HEK293 (cell line): ENCODE measurements around the gene MIGA1.

Experiments
- CTCF ChIA-PET: fragments of 350-600 bp; formaldehyde crosslinking; extraction: SDS; loops from one replicate; lab custom pipeline; 2021; ENCODE audit warnings: antibody characterized with exemption; lab: Yijun Ruan, JAX
- POLR2A ChIA-PET: fragments of 300-600 bp; formaldehyde crosslinking; extraction: SDS; loops from one replicate; lab custom pipeline; 2020; ENCODE audit warnings: antibody characterized with exemption, inconsistent platforms; lab: Yijun Ruan, JAX
- H3K27ac ChIP-seq: fragments of 200-500 bp; sonication (Bioruptor generic); 2 replicates; pipeline ENCODE4 v1.5.1; 2014; ENCODE audit warnings: low read depth, low read length, control low read depth, inconsistent platforms; ENCODE audit errors: extremely low read depth
- H3K36me3 ChIP-seq, 2 experiments: fragments of 200-500 bp in 1 of 2; sonication (Bioruptor generic) in 1 of 2; 1 replicate in 1 of 2; 2 replicates in 1 of 2; pipeline ENCODE4 v1.5.1; 2014 to 2017; ENCODE audit warnings: inconsistent platforms in 2 of 2, low read length in 2 of 2; ENCODE audit not compliant: control insufficient read depth in 2 of 2, insufficient read depth in 1 of 2
- H3K4me1 ChIP-seq: fragments of 200-500 bp; sonication (Bioruptor generic); 2 replicates; pipeline ENCODE4 v1.5.1; 2014; ENCODE audit warnings: mild to moderate bottlenecking, low read length, inconsistent platforms; ENCODE audit not compliant: control insufficient read depth, insufficient read depth
- H3K4me3 ChIP-seq: 2 replicates; pipeline ENCODE4 v1.5.1; 2011; ENCODE audit warnings: low read depth, mild to moderate bottlenecking, control low read depth, low read length, moderate library complexity
- H3K9me3 ChIP-seq: fragments of 200-500 bp; sonication (Bioruptor generic); 2 replicates; pipeline ENCODE4 v1.5.1; 2014; ENCODE audit warnings: low read depth, low read length, inconsistent platforms; ENCODE audit not compliant: control insufficient read depth, insufficient read depth
- FEZF1 ChIP-seq: fragments of 450-650 bp; formaldehyde crosslinking; IDR thresholded peaks from 2 replicates; pipeline ENCODE4 v1.5.1; 2016; ENCODE audit warnings: missing biosample characterization, missing genetic modification characterization
- HOXA7 ChIP-seq: sonication (generic); formaldehyde crosslinking; IDR thresholded peaks from 2 replicates; pipeline ENCODE4 v1.8.1; 2022; ENCODE audit warnings: missing genetic modification reagents, borderline replicate concordance
- IKZF3 ChIP-seq: fragments of 450-650 bp; IDR thresholded peaks from 2 replicates; pipeline ENCODE4 v1.5.0; 2018; ENCODE audit warnings: missing biosample characterization, mild to moderate bottlenecking, missing genetic modification characterization, moderate library complexity
- PRDM1 ChIP-seq: fragments of 450-650 bp; formaldehyde crosslinking; IDR thresholded peaks from 2 replicates; pipeline ENCODE4; 2016; ENCODE audit warnings: missing biosample characterization, missing genetic modification characterization
- REPIN1 ChIP-seq: fragments of 450-650 bp; formaldehyde crosslinking; IDR thresholded peaks from 2 replicates; pipeline ENCODE4 v1.5.1; 2017; ENCODE audit warnings: missing biosample characterization, missing genetic modification characterization, low read depth
- SALL2 ChIP-seq: fragments of 450-650 bp; formaldehyde crosslinking; IDR thresholded peaks from 2 replicates; pipeline ENCODE4 v1.5.0; 2017; ENCODE audit warnings: missing biosample characterization, mild to moderate bottlenecking, missing genetic modification characterization, borderline replicate concordance
- SCRT2 ChIP-seq: fragments of 450-650 bp; formaldehyde crosslinking; IDR thresholded peaks from 2 replicates; pipeline ENCODE4 v1.5.1; 2016; ENCODE audit warnings: missing biosample characterization, missing genetic modification characterization
- SP7 ChIP-seq: fragments of 450-650 bp; formaldehyde crosslinking; IDR thresholded peaks from 2 replicates; pipeline ENCODE4 v1.5.1; 2016; ENCODE audit warnings: missing biosample characterization, missing genetic modification characterization
- TRIM28 ChIP-seq: IDR thresholded peaks from 2 replicates; pipeline ENCODE4 v1.6.1; 2011; ENCODE audit warnings: low read length, control low read depth, borderline replicate concordance
- ZNF114 ChIP-seq: fragments of 450-650 bp; formaldehyde crosslinking; IDR thresholded peaks from 2 replicates; pipeline ENCODE4 v1.5.0; 2017; ENCODE audit warnings: missing biosample characterization, missing genetic modification characterization
- ZNF214 ChIP-seq: fragments of 450-650 bp; formaldehyde crosslinking; IDR thresholded peaks from 2 replicates; pipeline ENCODE4 v1.5.1; 2017; ENCODE audit warnings: missing biosample characterization, mild to moderate bottlenecking, missing genetic modification characterization, borderline replicate concordance
- ZNF248 ChIP-seq: fragments of 450-650 bp; formaldehyde crosslinking; IDR thresholded peaks from 2 replicates; pipeline ENCODE4 v1.5.1; 2017; ENCODE audit warnings: missing biosample characterization, missing genetic modification characterization
- ZNF292 ChIP-seq: fragments of 450-650 bp; formaldehyde crosslinking; IDR thresholded peaks from 2 replicates; pipeline ENCODE4 v1.5.1; 2016; ENCODE audit warnings: low read depth, missing biosample characterization, missing genetic modification characterization, borderline replicate concordance
- ZNF366 ChIP-seq: fragments of 450-650 bp; formaldehyde crosslinking; conservative IDR thresholded peaks from 2 replicates; pipeline ENCODE4 v1.5.1; 2016; ENCODE audit warnings: missing biosample characterization, missing genetic modification characterization
- ZNF394 ChIP-seq: fragments of 450-650 bp; formaldehyde crosslinking; IDR thresholded peaks from 2 replicates; pipeline ENCODE4 v1.5.1; 2016; ENCODE audit warnings: missing biosample characterization, missing genetic modification characterization, mild to moderate bottlenecking, moderate library complexity, borderline replicate concordance
- ZNF548 ChIP-seq: fragments of 450-650 bp; formaldehyde crosslinking; IDR thresholded peaks from 2 replicates; pipeline ENCODE4 v1.5.1; 2016; ENCODE audit warnings: missing biosample characterization, missing genetic modification characterization
- ZNF596 ChIP-seq: fragments of 450-650 bp; IDR thresholded peaks from 2 replicates; pipeline ENCODE4 v1.5.0; 2018; ENCODE audit warnings: missing biosample characterization, mild to moderate bottlenecking, missing genetic modification characterization, moderate library complexity
- ZNF776 ChIP-seq: fragments of 450-650 bp; formaldehyde crosslinking; IDR thresholded peaks from 2 replicates; pipeline ENCODE4 v1.5.0; 2017; ENCODE audit warnings: missing biosample characterization, missing genetic modification characterization, borderline replicate concordance
- ZNF791 ChIP-seq: fragments of 450-650 bp; formaldehyde crosslinking; IDR thresholded peaks from 2 replicates; pipeline ENCODE4 v1.5.1; 2016; ENCODE audit warnings: missing biosample characterization, missing genetic modification characterization
- TF ChIP-seq, protein P1 (sequence below): fragments of 450-650 bp; formaldehyde crosslinking; IDR thresholded peaks from 2 replicates; pipeline ENCODE4 v1.5.1; 2016; ENCODE audit warnings: missing biosample characterization, missing genetic modification characterization
- TF ChIP-seq, protein P2 (sequence below): fragments of 450-650 bp; formaldehyde crosslinking; IDR thresholded peaks from 2 replicates; pipeline ENCODE4 v1.5.1; 2017; ENCODE audit warnings: missing biosample characterization, missing genetic modification characterization
- TF ChIP-seq, protein P3 (sequence below): fragments of 450-650 bp; formaldehyde crosslinking; conservative IDR thresholded peaks from 2 replicates; pipeline ENCODE4 v1.5.1; 2016; ENCODE audit warnings: low read depth, missing biosample characterization, missing genetic modification characterization
- TF ChIP-seq, protein P4 (sequence below): fragments of 450-650 bp; formaldehyde crosslinking; IDR thresholded peaks from 2 replicates; pipeline ENCODE4 v1.5.1; 2017; ENCODE audit warnings: missing biosample characterization, missing genetic modification characterization

The MIGA1 gene

DNA sequence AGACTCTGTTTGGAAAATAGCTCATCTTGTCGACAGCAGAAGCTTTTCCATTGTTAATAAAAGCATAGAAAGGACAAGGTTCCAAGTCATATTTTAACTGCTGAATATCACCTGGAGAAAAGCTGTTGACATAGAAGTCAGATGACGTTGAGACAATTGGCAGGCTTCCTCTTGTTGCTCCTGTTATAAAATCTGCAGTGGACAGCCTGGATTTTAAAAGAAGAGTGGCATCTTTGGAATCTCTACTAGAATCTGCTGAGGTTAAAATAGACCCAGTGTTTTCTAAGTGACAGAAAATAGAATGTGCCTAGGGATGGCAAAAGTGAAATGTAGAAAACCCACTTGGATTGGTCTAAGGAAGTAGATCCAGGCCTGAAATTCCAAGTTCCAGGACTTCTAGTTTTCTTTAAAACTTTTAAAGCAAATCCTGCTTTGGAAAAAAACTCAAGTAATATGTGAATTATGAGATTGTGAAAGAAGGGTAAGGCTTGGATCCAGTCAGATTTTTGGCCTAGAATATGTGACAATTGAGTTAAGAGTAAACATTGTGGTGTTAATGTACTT lies 55.4 kb downstream of the MIGA1 start:
- H3K4me1 ChIP-seq = peaks cover 18% of the 10 kb centered on the region; the same call in 1 of the 2 replicates
- no peaks in the 10 kb centered on the region for H3K9me3 ChIP-seq
- peaks cover 0 to 11% of the 10 kb centered on the region in 2 experiments; a peak in 1 of 3 replicates for H3K36me3 ChIP-seq
- no peak overlapping the region for H3K4me3 ChIP-seq
- TF ChIP-seq SCRT2 (tag by site-specific recombination) = no peak
- no peak for TF ChIP-seq HOXA7
- TF ChIP-seq ZNF214 = no peak
- no peak for TF ChIP-seq REPIN1
- no peak for TF ChIP-seq ZNF248 (tag by site-specific recombination)
- TF ChIP-seq SP7 = no peak
- TF ChIP-seq IKZF3 (tag by site-specific recombination) = no peak
- TF ChIP-seq, all 188 proteins: peak for 0
- ChIA-PET POLR2A (no interaction called here), CTCF (no interaction called here)
- no peak overlapping the region for H3K27ac ChIP-seq

GRCh38 chr1:77841574-77841973 lies 62.1 kb downstream of the MIGA1 start:
- ChIA-PET POLR2A (no interaction called here), CTCF (interaction anchor here (0.6 kb wide), 1 partner anchor 59 kb away, joined by 5 read pairs; no protein-coding TSS in a partner anchor)
- H3K27ac ChIP-seq = no peak overlapping the region
- H3K4me1 ChIP-seq = no peaks in the 10 kb centered on the region
- H3K9me3 ChIP-seq = no peaks in the 10 kb centered on the region
- H3K4me3 ChIP-seq = no peak overlapping the region
- TF ChIP-seq PRDM1 = peak; percentile 92
- TF ChIP-seq ZNF394 (tag by site-specific recombination) = no peak
- H3K36me3 ChIP-seq = peaks cover 5 to 16% of the 10 kb centered on the region in 2 experiments; a peak in 2 of 3 replicates

- ChIA-PET POLR2A (interaction anchor here (0.6 kb wide), 1 partner anchor 21 kb away, joined by 3 read pairs; no protein-coding TSS in a partner anchor), CTCF (no interaction called here)
- peaks cover 7 to 8% of the 10 kb centered on the region in 2 experiments; a peak in 2 of 3 replicates for H3K36me3 ChIP-seq
- H3K9me3 ChIP-seq = no peaks in the 10 kb centered on the region
- no peaks in the 10 kb centered on the region for H3K4me1 ChIP-seq
- no peak overlapping the region for H3K4me3 ChIP-seq
- no peak overlapping the region for H3K27ac ChIP-seq
- no peak for TF ChIP-seq ZNF114
- TF ChIP-seq, protein P1, sequence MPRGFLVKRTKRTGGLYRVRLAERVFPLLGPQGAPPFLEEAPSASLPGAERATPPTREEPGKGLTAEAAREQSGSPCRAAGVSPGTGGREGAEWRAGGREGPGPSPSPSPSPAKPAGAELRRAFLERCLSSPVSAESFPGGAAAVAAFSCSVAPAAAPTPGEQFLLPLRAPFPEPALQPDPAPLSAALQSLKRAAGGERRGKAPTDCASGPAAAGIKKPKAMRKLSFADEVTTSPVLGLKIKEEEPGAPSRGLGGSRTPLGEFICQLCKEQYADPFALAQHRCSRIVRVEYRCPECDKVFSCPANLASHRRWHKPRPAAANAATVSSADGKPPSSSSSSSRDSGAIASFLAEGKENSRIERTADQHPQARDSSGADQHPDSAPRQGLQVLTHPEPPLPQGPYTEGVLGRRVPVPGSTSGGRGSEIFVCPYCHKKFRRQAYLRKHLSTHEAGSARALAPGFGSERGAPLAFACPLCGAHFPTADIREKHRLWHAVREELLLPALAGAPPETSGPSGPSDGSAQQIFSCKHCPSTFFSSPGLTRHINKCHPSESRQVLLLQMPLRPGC (tag by site-specific recombination) = no peak
- no peak for TF ChIP-seq ZNF214
- TF ChIP-seq, protein P2, sequence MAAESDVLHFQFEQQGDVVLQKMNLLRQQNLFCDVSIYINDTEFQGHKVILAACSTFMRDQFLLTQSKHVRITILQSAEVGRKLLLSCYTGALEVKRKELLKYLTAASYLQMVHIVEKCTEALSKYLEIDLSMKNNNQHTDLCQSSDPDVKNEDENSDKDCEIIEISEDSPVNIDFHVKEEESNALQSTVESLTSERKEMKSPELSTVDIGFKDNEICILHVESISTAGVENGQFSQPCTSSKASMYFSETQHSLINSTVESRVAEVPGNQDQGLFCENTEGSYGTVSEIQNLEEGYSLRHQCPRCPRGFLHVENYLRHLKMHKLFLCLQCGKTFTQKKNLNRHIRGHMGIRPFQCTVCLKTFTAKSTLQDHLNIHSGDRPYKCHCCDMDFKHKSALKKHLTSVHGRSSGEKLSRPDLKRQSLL (tag by site-specific recombination) = no peak
- TF ChIP-seq ZNF596 (tag by site-specific recombination) = no peak
- TF ChIP-seq, protein P3, sequence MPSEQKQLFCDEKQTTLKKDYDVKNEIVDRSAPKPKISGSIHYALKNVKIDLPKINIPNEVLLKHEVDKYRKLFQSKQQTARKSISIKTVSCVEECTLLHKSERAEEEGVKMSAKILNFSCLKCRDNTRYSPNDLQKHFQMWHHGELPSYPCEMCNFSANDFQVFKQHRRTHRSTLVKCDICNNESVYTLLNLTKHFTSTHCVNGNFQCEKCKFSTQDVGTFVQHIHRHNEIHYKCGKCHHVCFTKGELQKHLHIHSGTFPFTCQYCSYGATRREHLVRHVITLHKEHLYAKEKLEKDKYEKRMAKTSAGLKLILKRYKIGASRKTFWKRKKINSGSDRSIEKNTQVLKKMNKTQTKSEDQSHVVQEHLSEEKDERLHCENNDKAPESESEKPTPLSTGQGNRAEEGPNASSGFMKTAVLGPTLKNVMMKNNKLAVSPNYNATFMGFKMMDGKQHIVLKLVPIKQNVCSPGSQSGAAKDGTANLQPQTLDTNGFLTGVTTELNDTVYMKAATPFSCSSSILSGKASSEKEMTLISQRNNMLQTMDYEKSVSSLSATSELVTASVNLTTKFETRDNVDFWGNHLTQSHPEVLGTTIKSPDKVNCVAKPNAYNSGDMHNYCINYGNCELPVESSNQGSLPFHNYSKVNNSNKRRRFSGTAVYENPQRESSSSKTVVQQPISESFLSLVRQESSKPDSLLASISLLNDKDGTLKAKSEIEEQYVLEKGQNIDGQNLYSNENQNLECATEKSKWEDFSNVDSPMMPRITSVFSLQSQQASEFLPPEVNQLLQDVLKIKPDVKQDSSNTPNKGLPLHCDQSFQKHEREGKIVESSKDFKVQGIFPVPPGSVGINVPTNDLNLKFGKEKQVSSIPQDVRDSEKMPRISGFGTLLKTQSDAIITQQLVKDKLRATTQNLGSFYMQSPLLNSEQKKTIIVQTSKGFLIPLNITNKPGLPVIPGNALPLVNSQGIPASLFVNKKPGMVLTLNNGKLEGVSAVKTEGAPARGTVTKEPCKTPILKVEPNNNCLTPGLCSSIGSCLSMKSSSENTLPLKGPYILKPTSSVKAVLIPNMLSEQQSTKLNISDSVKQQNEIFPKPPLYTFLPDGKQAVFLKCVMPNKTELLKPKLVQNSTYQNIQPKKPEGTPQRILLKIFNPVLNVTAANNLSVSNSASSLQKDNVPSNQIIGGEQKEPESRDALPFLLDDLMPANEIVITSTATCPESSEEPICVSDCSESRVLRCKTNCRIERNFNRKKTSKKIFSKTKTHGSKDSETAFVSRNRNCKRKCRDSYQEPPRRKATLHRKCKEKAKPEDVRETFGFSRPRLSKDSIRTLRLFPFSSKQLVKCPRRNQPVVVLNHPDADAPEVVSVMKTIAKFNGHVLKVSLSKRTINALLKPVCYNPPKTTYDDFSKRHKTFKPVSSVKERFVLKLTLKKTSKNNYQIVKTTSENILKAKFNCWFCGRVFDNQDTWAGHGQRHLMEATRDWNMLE = no peak
- no peak for TF ChIP-seq ZNF292 (tag by site-specific recombination)
- TF ChIP-seq ZNF548 (tag by site-specific recombination) = no peak
- no peak for TF ChIP-seq SALL2
- TF ChIP-seq ZNF776 = no peak
- TF ChIP-seq, protein P4, sequence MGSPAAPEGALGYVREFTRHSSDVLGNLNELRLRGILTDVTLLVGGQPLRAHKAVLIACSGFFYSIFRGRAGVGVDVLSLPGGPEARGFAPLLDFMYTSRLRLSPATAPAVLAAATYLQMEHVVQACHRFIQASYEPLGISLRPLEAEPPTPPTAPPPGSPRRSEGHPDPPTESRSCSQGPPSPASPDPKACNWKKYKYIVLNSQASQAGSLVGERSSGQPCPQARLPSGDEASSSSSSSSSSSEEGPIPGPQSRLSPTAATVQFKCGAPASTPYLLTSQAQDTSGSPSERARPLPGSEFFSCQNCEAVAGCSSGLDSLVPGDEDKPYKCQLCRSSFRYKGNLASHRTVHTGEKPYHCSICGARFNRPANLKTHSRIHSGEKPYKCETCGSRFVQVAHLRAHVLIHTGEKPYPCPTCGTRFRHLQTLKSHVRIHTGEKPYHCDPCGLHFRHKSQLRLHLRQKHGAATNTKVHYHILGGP (tag by site-specific recombination) = no peak
- no peak for TF ChIP-seq TRIM28
- no peak for TF ChIP-seq ZNF791
- TF ChIP-seq ZNF366 (tag by site-specific recombination) = no peak
- TF ChIP-seq FEZF1 (tag by site-specific recombination) = no peak
Measured at GRCh38 chr1:77845951-77846350, 66.5 kb downstream of the MIGA1 start.
